GM23338 (cell line): ENCODE measurements around the gene TTLL3. TPM values are rescaled to one million over a fixed set of nuclear protein-coding genes. Genes with fewer than 3 reads are reported as not detected.

Source experiments
- ATAC-seq: fragments of 200-7000 bp; cut with Tn5 transposase; 3 replicates; pipeline ENCODE4 v1.9.1; 2020
- DNase-seq: peaks from one replicate; pipeline ENCODE4 v3.0.0-alpha.2; 2015; ENCODE audit warnings: low spot score
- H2AFZ ChIP-seq: fragments of 200-600 bp; sonication (generic); 2 replicates; pipeline ENCODE4 v1.8.0; 2016; ENCODE audit warnings: antibody characterized with exemption, mild to moderate bottlenecking, moderate library complexity
- H3F3A ChIP-seq: fragments of 200-600 bp; sonication (generic); replicated peaks from 2 replicates; pipeline ENCODE4 v1.8.0; 2017; ENCODE audit warnings: antibody characterized with exemption, mixed run types, low read depth
- H3K27ac ChIP-seq: fragments of 200-600 bp; sonication (generic); 2 replicates; pipeline ENCODE4 v1.6.1; 2016; ENCODE audit warnings: low read depth
- H3K27me3 ChIP-seq: fragments of 200-600 bp; sonication (generic); 2 replicates; pipeline ENCODE4 v1.8.0; 2016; ENCODE audit warnings: mild to moderate bottlenecking, mixed run types, moderate library complexity; ENCODE audit not compliant: insufficient read depth
- H3K36me3 ChIP-seq: fragments of 200-600 bp; sonication (generic); 2 replicates; pipeline ENCODE4 v1.8.0; 2016; ENCODE audit warnings: mild to moderate bottlenecking; ENCODE audit not compliant: insufficient read depth
- H3K4me1 ChIP-seq: fragments of 200-600 bp; sonication (generic); 2 replicates; pipeline ENCODE4 v1.8.0; 2016; ENCODE audit warnings: mild to moderate bottlenecking, moderate library complexity; ENCODE audit not compliant: insufficient read depth
- H3K4me2 ChIP-seq: fragments of 200-600 bp; sonication (generic); 2 replicates; pipeline ENCODE4 v1.7.1; 2017; ENCODE audit warnings: mixed run types
- H3K4me3 ChIP-seq: fragments of 200-600 bp; sonication (generic); 2 replicates; pipeline ENCODE4 v1.6.1; 2016; ENCODE audit warnings: mixed run types
- H3K79me2 ChIP-seq: fragments of 200-600 bp; sonication (generic); replicated peaks from 2 replicates; pipeline ENCODE4 v1.8.0; 2017; ENCODE audit warnings: mild to moderate bottlenecking; ENCODE audit not compliant: insufficient read depth
- H3K9me2 ChIP-seq: fragments of 200-600 bp; sonication (generic); 2 replicates; pipeline ENCODE4 v1.8.0; 2017; ENCODE audit not compliant: insufficient read depth
- H4K20me1 ChIP-seq: fragments of 200-600 bp; sonication (generic); replicated peaks from 2 replicates; pipeline ENCODE4 v1.8.0; 2017; ENCODE audit warnings: mild to moderate bottlenecking; ENCODE audit not compliant: insufficient read depth
- H3K27ac Mint-ChIP-seq: 2 replicates; pipeline ENCODE4 v1.8.0; 2020; ENCODE audit warnings: inconsistent platforms, mild to moderate bottlenecking, moderate library complexity, mixed read lengths
- H3K27me3 Mint-ChIP-seq: 3 replicates; pipeline ENCODE4 v1.8.0; 2022; ENCODE audit warnings: low read depth, mild to moderate bottlenecking, moderate library complexity, mixed read lengths, inconsistent platforms; ENCODE audit not compliant: insufficient read depth, poor library complexity
- H3K36me3 Mint-ChIP-seq: 3 replicates; pipeline ENCODE4 v1.8.0; 2021; ENCODE audit warnings: low read depth, mild to moderate bottlenecking, inconsistent platforms, moderate library complexity, mixed read lengths
- H3K4me1 Mint-ChIP-seq: 3 replicates; pipeline ENCODE4 v1.8.0; 2020; ENCODE audit warnings: mild to moderate bottlenecking, inconsistent platforms, mixed read lengths
- H3K4me3 Mint-ChIP-seq: 3 replicates; pipeline ENCODE4 v1.8.0; 2021; ENCODE audit warnings: moderate library complexity, mild to moderate bottlenecking, inconsistent platforms, mixed read lengths
- H3K9me3 Mint-ChIP-seq: 3 replicates; pipeline ENCODE4 v1.8.0; 2020; ENCODE audit warnings: moderate library complexity, mild to moderate bottlenecking, inconsistent platforms, mixed read lengths
- CREB1 ChIP-seq: fragments of 250-450 bp; sonication (Bioruptor Pico); IDR thresholded peaks from 2 replicates; pipeline ENCODE4 v1.5.0; 2020; ENCODE audit warnings: low read depth, mild to moderate bottlenecking, moderate library complexity
- CTCF ChIP-seq, 2 experiments: fragments of 200-600 bp in 1 of 2; sonication (generic) in 1 of 2; conservative IDR thresholded peaks; 2 replicates each; pipeline versions ENCODE4 v1.5.1 to v1.6.1; 2016 to 2017; ENCODE audit warnings: antibody characterized with exemption in 2 of 2, low read depth in 2 of 2, mild to moderate bottlenecking in 2 of 2, moderate library complexity in 1 of 2
- ETS1 ChIP-seq: IDR thresholded peaks from 2 replicates; pipeline ENCODE4 v1.6.1; 2016; ENCODE audit warnings: antibody characterized with exemption
- EZH2 ChIP-seq: fragments of 200-600 bp; sonication (generic); IDR thresholded peaks from one replicate; pipeline ENCODE4 v1.8.0; 2017; ENCODE audit warnings: antibody characterized with exemption, mild to moderate bottlenecking, low read depth; ENCODE audit not compliant: unreplicated experiment
- EZH2phosphoT487 ChIP-seq: fragments of 200-600 bp; sonication (generic); IDR thresholded peaks from one replicate; pipeline ENCODE4 v1.8.1; 2018; ENCODE audit warnings: antibody characterized with exemption; ENCODE audit not compliant: unreplicated experiment
- JUNB ChIP-seq: IDR thresholded peaks from one replicate; pipeline ENCODE4 v1.6.1; 2016; ENCODE audit warnings: antibody characterized with exemption; ENCODE audit not compliant: unreplicated experiment
- NANOG ChIP-seq: IDR thresholded peaks from 2 replicates; pipeline ENCODE4 v1.6.1; 2016; ENCODE audit warnings: antibody characterized with exemption, borderline replicate concordance
- POLR2AphosphoS5 ChIP-seq: IDR thresholded peaks from 2 replicates; pipeline ENCODE4 v1.6.1; 2016; ENCODE audit warnings: antibody characterized with exemption, low read depth
- REST ChIP-seq: IDR thresholded peaks from one replicate; pipeline ENCODE4 v1.6.1; 2018; ENCODE audit warnings: antibody characterized with exemption; ENCODE audit not compliant: unreplicated experiment
- STAT1 ChIP-seq: IDR thresholded peaks from one replicate; pipeline ENCODE4 v1.6.1; 2016; ENCODE audit warnings: antibody characterized with exemption; ENCODE audit not compliant: unreplicated experiment
- ZNF114 ChIP-seq: fragments of 250-450 bp; sonication (Bioruptor Pico); IDR thresholded peaks from 2 replicates; pipeline ENCODE4 v1.5.0; 2020; ENCODE audit warnings: mild to moderate bottlenecking, moderate library complexity
- ZNF331 ChIP-seq: fragments of 250-450 bp; sonication (Bioruptor Pico); IDR thresholded peaks from 2 replicates; pipeline ENCODE4 v1.5.0; 2020; ENCODE audit warnings: low read depth, mild to moderate bottlenecking, moderate library complexity
- ZNF462 ChIP-seq: fragments of 250-450 bp; sonication (Bioruptor Pico); IDR thresholded peaks from 2 replicates; pipeline ENCODE4 v1.5.0; 2020; ENCODE audit warnings: mild to moderate bottlenecking, moderate library complexity
- polyA plus RNA-seq: library from polyadenylated mRNA; unstranded; fragments of >200 nt; fragmentation: Nextera tagmentation; extraction: Ambion mirVana; gene quantifications from 2 replicates; pipeline ENCODE4 v1.2.1, GENCODE V29; 2016
- total RNA-seq: library from RNA; depleted of rRNA; stranded (reverse); fragments of >200 nt; shearing (Covaris generic); gene quantifications from 2 replicates; pipeline ENCODE4 v1.2.3, GENCODE V29; 2014

The TTLL3 gene
- total and polyA plus RNA-seq, 2 experiments from 2014 or later, result 3.7 to 5.3 TPM

GRCh38 chr3:9793161-9793781, 16.8 kb upstream of the TTLL3 start:
- H3K36me3 Mint-ChIP-seq, result peaks cover 57% of the 10 kb centered on the region
- peaks cover 14% of the 10 kb centered on the region for H3K4me1 Mint-ChIP-seq
- Histone ChIP-seq H3K9me2 (0 out of 2 replicates have a peak, but pooled peaks cover 3% of the 10 kb centered on the region), H3K4me3 (peak overlapping the region; percentile 92), H3F3A (peaks cover 15% of the 10 kb centered on the region; the same call in 1 of the 2 replicates), H3K36me3 (peaks cover 14% of the 10 kb centered on the region), H3K4me2 (peak overlapping the region; percentile 99), H3K27me3 (no peaks in the 10 kb centered on the region), H3K4me1 (peaks cover 6% of the 10 kb centered on the region), H3K27ac (peak overlapping the region; percentile 99), H2AFZ (no peak overlapping the region), H4K20me1 (no peaks in the 10 kb centered on the region; the same call in 1 of the 2 replicates), H3K79me2 (peaks cover 40% of the 10 kb centered on the region)
- peaks cover 12% of the 10 kb centered on the region for H3K27me3 Mint-ChIP-seq
- H3K9me3 Mint-ChIP-seq, result no peaks in the 10 kb centered on the region
- no peak for TF ChIP-seq ZNF462 (CRISPR knock-in tag)
- TF ChIP-seq NANOG, result no peak
- TF ChIP-seq CREB1 (CRISPR knock-in tag), result no peak
- no peak for TF ChIP-seq EZH2
- TF ChIP-seq ZNF331 (CRISPR knock-in tag), result no peak
- TF ChIP-seq EZH2phosphoT487, result no peak
- TF ChIP-seq ETS1, result no peak
- no peak for TF ChIP-seq STAT1
- no peak for TF ChIP-seq REST
- TF ChIP-seq POLR2AphosphoS5, result no peak
- TF ChIP-seq JUNB, result no peak
- TF ChIP-seq CTCF (conservative IDR thresholded peaks at IDR 0.05; ENCODE audit: low read depth in 2 of 2), result no peak
- no peak for TF ChIP-seq ZNF114 (CRISPR knock-in tag)
- DNase-seq (peak; percentile 62), ATAC-seq (peak; percentile 40)
- peak overlapping the region; percentile 97 for H3K4me3 Mint-ChIP-seq
- peak overlapping the region; percentile 100 for H3K27ac Mint-ChIP-seq
